GM19455 (cell line): ENCODE results near the gene ARL17A.
"Not testable (repeated sequence)": the region's sequence is repeated elsewhere in the genome, so short reads cannot be mapped to it uniquely, and the experiment has no call there.

Experiments
- ATAC-seq: cut with Tn5 transposase; IDR thresholded peaks from one replicate; pipeline ENCODE4 v1.9.1; 2021; ENCODE audit not compliant: unreplicated experiment

Gene ARL17A

GRCh38 chr17:46579083-46580075, at the start of gene ARL17A:
Gene ARL17A (minus strand): TSS chr17:46579691. CDS start chr17:46576322, 3,369 bp downstream.
- peak; percentile 91 for ATAC-seq

DNA sequence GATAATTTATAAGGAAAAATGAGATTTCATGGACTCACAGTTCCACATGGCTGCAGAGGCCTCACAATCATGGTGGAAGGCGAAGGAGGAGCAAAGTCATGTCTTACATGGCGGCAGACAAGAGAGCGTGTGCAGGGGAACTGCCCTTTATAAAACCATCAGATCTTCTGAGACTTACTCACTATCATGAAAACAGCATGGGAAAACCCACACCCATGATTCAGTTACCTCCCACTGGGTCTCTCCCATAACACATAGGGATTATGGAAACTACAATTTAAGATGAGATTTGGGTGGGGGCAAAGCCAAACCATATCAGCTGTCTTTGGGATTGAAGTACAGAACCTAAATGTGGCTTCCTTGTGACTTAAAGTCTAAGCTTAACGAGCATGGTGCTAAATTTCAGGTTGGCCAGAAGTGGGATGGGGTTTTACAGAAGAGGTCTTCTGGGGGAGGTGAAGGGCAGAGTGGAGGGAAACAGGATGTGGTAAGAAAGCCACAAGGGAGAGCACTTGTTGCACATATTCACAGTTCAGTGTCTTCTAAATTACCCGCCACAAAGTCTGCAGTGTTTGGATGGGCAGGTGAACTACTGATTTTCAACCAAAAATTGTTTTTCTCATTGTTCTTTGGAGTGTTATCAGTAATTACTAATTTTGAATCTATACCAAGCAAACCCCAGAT, 49.4 kb upstream of the ARL17A start:
- not testable (repeated sequence) for ATAC-seq

DNA sequence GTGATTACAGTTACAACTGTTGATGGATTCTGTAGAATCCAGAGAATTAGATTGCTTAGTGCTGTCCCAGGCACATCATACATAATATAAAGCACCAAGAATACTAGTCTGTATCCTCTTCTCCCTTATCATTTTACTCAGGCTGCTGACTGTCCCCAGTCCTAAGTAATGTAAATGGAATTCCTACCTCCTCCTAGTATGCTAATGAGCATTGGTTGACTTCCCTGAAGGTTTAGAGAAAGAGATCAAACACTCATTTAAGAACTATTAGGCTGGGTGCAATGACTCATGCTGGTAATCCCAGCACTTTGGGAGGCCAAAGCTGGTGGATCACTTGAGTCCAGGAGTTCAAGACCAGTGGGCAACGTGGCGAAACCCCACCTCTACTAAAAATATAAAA, 48.0 kb upstream of the ARL17A start:
- ATAC-seq = not testable (repeated sequence)

- ATAC-seq = not testable (repeated sequence)
Observed at GRCh38 chr17:46624726-46625125, 45.2 kb upstream of the ARL17A start.

GRCh38 chr17:46623790-46624189, 44.3 kb upstream of the ARL17A start:
- ATAC-seq = not testable (repeated sequence)

DNA sequence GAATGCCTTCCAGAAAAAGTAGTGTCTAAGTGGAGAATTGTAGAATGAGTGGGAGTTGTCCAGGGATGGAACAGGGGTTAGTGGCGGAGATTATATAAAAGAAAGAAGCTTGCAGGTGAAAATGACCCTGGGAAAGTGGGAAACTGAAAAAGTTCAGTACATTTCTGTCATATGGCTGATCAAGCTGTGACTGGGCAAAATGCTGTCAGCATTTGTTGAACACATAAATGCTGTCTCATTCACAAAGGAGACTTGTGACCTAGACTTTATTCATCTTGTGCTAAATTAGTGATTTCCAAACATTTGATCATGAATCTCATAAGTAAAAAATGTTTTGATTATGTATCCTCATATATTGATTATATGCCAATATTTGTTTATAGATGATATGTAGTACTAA, 39.5 kb upstream of the ARL17A start:
- not testable (repeated sequence) for ATAC-seq

DNA sequence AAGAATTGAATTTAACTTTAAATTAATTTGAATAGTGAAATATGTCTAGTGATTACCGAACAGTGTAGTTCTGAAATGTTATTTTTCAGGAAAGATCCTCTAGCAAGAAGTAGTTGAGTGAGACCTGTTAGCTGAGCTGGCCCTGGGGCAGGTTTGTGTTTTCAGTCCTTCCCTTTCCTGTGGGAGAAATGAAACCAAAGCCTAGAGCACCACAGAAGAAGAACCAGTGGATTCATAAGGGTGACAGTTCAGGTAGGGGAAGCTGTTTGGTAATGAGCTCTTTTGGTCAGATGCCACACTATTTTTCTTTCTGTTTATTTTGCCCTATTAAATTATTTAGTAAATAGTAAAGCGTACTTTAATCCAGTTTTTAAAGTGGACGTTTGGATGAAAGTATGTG, 37.6 kb upstream of the ARL17A start:
- ATAC-seq = not testable (repeated sequence)

DNA sequence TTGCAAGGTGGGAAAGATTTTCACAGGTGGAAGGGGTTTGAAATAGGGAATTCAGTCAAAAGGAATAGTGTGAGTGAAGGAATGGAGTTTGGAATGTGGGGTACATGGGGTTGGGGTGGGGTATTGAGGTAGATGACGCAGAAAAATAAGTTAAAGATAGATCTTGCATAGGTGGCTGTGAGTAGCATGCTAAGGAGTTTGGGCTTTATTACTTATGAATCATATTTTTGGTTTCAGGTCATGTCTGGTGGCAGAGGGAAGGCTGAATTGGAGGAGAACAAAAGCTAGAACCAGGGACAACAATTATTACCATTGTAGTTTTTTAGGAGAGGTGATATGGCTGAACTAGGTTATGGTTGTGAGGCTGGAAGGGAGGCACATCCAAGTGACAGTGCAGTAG, 34.4 kb upstream of the ARL17A start:
- not testable (repeated sequence) for ATAC-seq

DNA sequence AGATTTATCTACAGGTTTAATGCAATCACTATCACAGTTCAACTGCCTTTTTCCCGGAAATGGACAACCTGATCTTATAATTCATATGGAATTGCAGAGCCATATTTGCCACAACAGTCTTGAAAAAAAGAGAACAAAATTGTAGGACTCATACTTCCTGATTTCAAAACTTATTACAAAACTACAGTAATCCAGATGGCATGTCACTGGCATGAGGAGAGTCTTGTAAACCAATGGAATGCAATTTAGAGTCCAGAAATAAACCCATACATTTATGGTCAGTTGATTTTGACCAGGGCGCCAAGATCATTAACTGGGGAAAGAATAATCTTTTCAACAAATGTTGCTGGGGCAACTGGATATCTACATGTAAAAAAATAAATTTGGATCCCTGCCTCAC, 31.8 kb upstream of the ARL17A start:
- not testable (repeated sequence) for ATAC-seq

GRCh38 chr17:46603125-46603524, 23.6 kb upstream of the ARL17A start:
- peak; percentile 68 for ATAC-seq

- not testable (repeated sequence) for ATAC-seq
Observed at GRCh38 chr17:46600767-46601166, 21.3 kb upstream of the ARL17A start.

- ATAC-seq = not testable (repeated sequence)
Observed at GRCh38 chr17:46598344-46598931, 18.9 kb upstream of the ARL17A start.

- not testable (repeated sequence) for ATAC-seq
Observed at GRCh38 chr17:46591332-46591731, 11.8 kb upstream of the ARL17A start.

DNA sequence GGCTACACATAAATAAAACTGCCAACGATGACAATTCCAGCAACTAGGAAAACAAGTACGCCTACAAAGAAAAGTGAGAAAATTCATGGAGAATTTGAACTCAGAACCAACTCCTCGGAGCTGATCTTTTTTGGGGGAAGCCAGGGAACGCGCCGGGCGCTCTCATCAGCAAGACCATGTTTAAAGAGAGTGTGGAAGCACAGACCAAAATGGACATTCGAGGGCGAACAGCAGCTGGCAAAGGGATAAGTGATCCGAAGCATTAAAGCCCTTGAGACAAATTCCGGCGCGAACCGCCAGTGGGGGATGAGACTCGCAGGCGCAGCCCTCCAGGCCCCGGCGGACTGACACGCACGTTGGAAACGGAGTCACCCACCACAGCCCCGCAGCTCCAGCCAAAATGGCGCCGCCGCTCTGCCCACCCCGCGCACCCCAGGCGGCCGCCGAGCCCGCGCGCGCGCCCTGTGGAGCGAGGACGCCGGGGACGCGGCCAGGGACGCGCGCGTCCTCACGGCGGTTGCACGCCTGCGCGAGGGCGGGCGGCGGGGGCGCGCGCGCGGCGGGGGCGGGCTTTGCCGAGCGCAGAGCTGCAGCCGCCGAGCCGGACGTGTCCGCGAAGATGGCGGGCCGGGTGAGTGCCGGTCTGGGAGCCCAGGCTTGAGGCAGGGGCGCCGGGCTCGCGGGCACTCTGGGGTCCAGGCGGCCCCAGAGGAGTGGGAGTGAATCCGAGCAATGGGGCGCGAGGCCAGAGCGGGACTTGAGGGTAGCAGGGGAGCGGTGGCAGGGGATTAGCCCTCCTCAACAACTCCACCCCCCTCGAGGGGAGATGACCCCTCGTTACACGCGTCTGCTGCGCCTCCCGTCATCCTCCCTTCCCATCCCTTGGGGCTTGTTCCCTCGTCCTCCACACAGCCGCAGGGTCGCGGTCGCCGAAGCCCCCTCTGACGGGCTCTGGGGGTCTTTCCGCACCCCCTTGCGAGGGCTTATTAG, 11.0 kb upstream of the ARL17A start, which contains the start of gene NSF:
Gene NSF (plus strand): TSS at position 513 of the 990 bp plus-strand sequence. CDS start 107 bp downstream, at position 620.
- peak; percentile 69 for ATAC-seq

- not testable (repeated sequence) for ATAC-seq
Observed at GRCh38 chr17:46585444-46585843, 6.0 kb upstream of the ARL17A start.

- ATAC-seq = not testable (repeated sequence)
Observed at GRCh38 chr17:46580082-46580481, 591 bp upstream of the ARL17A start.

GRCh38 chr17:46571796-46572195, 7.7 kb downstream of the ARL17A start:
- not testable (repeated sequence) for ATAC-seq

GRCh38 chr17:46566980-46567379, 12.5 kb downstream of the ARL17A start:
- ATAC-seq = not testable (repeated sequence)

DNA sequence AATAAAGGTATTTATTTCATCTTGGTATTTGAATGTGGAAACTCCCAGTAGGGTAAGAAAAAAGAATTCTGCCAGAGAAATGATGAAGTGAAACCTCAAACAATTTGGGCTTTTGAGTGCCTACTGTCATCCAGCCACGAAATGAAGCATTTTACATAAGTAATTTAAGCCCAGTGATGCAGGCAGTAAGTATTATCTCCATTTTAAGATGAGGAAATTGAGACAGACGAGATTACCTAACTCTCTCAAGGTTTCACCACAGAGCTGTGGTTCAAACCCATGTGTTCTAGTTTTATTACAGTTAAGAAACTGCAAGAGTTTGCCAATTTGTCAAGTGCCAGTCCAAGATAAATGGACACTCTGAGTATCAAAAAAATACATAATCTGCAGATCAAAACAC, 13.2 kb downstream of the ARL17A start:
- ATAC-seq = not testable (repeated sequence)

GRCh38 chr17:46560048-46560447, 19.4 kb downstream of the ARL17A start:
- not testable (repeated sequence) for ATAC-seq
